K562 (cell line): Measurements from ENCODE around the gene FOSL2. TPM values are rescaled to one million over a fixed set of nuclear protein-coding genes. Genes with fewer than 3 reads are reported as not detected.

Source experiments
- CBX8 ChIP-seq: fragments of 200-600 bp; sonication (generic); IDR thresholded peaks from 2 replicates; pipeline ENCODE4 v1.6.1; 2012; ENCODE audit warnings: borderline replicate concordance, mixed run types, low read depth, mild to moderate bottlenecking, moderate library complexity, mixed read lengths, low read length, control low read depth, inconsistent platforms; ENCODE audit not compliant: poor library complexity, severe bottlenecking; ENCODE audit errors: extremely low read depth
- CEBPG ChIP-seq, 3 experiments: fragments of 200-800 bp in 1 of 3; sonication (Bioruptor generic) in 1 of 3; sonication (generic) in 1 of 3; formaldehyde crosslinking in 1 of 3; IDR thresholded peaks in 2 of 3; conservative IDR thresholded peaks in 1 of 3; 2 replicates each; pipeline versions ENCODE4 v1.6.1 to v1.8.0; 2016 to 2022; ENCODE audit warnings: missing compliant biosample characterization in 2 of 3, missing genetic modification characterization in 2 of 3, mild to moderate bottlenecking in 1 of 3, missing genetic modification reagents in 1 of 3
- ESRRB ChIP-seq: fragments of 250-450 bp; sonication (Bioruptor Pico); IDR thresholded peaks from 2 replicates; pipeline ENCODE4 v1.5.0; 2020; ENCODE audit warnings: mild to moderate bottlenecking, moderate library complexity, borderline replicate concordance
- FOXA3 ChIP-seq, 2 experiments: fragments of 450-650 bp in 1 of 2; sonication (generic) in 1 of 2; formaldehyde crosslinking; IDR thresholded peaks in 1 of 2; conservative IDR thresholded peaks in 1 of 2; 2 replicates each; pipeline versions ENCODE4 v1.4.0 to v1.8.0; 2020 to 2022; ENCODE audit warnings: mild to moderate bottlenecking in 2 of 2, missing genetic modification reagents in 1 of 2
- HDAC2 ChIP-seq: fragments of 450-650 bp; IDR thresholded peaks from 2 replicates; pipeline ENCODE4 v1.6.1; 2016; ENCODE audit warnings: mild to moderate bottlenecking
- HNRNPL ChIP-seq: fragments of 200-400 bp; formaldehyde crosslinking; IDR thresholded peaks from 2 replicates; pipeline ENCODE4 v1.6.1; 2017; ENCODE audit warnings: low read depth, mild to moderate bottlenecking, low read length
- NR2C2 ChIP-seq, 2 experiments: fragments of 200-800 bp in 1 of 2; sonication (Bioruptor generic) in 1 of 2; sonication (generic) in 1 of 2; formaldehyde crosslinking in 1 of 2; IDR thresholded peaks; 2 replicates each; pipeline versions ENCODE4 v1.6.1 to v1.8.0; 2016 to 2022; ENCODE audit warnings: mild to moderate bottlenecking in 1 of 2, missing compliant biosample characterization in 1 of 2, missing genetic modification characterization in 1 of 2, missing genetic modification reagents in 1 of 2
- PCBP2 ChIP-seq: fragments of 200-400 bp; formaldehyde crosslinking; IDR thresholded peaks from 2 replicates; pipeline ENCODE4 v1.6.1; 2018; ENCODE audit warnings: low read length, low read depth, mild to moderate bottlenecking, moderate library complexity; ENCODE audit not compliant: poor library complexity, severe bottlenecking
- PML ChIP-seq: IDR thresholded peaks from 2 replicates; pipeline ENCODE4 v1.6.1; 2012; ENCODE audit warnings: low read length, inconsistent platforms
- POLR2B ChIP-seq: fragments of 450-650 bp; IDR thresholded peaks from 2 replicates; pipeline ENCODE4 v1.6.1; 2018; ENCODE audit warnings: low read depth; ENCODE audit not compliant: partially characterized antibody
- PRMT5 ChIP-seq: sonication (generic); formaldehyde crosslinking; IDR thresholded peaks from 2 replicates; pipeline ENCODE4 v1.5.0; 2020; ENCODE audit warnings: missing genetic modification reagents
- RBM17 ChIP-seq: fragments of 200-400 bp; formaldehyde crosslinking; IDR thresholded peaks from 2 replicates; pipeline ENCODE4 v1.6.1; 2017; ENCODE audit warnings: low read depth, mild to moderate bottlenecking, low read length, borderline replicate concordance
- SMC3 ChIP-seq: conservative IDR thresholded peaks from 2 replicates; pipeline ENCODE4 v1.6.1; 2011; ENCODE audit warnings: low read depth, low read length, improper control_type of control experiment; ENCODE audit not compliant: insufficient read depth
- TAF15 ChIP-seq: fragments of 200-400 bp; formaldehyde crosslinking; IDR thresholded peaks from 2 replicates; pipeline ENCODE4 v1.6.1; 2017; ENCODE audit warnings: mild to moderate bottlenecking, low read depth, low read length, moderate library complexity
- TOE1 ChIP-seq, 2 experiments: fragments of 450-650 bp in 1 of 2; sonication (generic) in 1 of 2; formaldehyde crosslinking in 1 of 2; IDR thresholded peaks; 2 replicates each; pipeline versions ENCODE4 v1.7.1 to v1.8.0; 2016 to 2022; ENCODE audit warnings: borderline replicate concordance in 2 of 2, mild to moderate bottlenecking in 2 of 2, antibody characterized with exemption in 1 of 2, inconsistent platforms in 1 of 2, low read depth in 1 of 2, missing genetic modification reagents in 1 of 2, moderate library complexity in 1 of 2
- ZNF212 ChIP-seq: fragments of 450-650 bp; formaldehyde crosslinking; IDR thresholded peaks from 2 replicates; pipeline ENCODE4 v1.4.0; 2020; ENCODE audit warnings: mild to moderate bottlenecking
- ZNF507 ChIP-seq: conservative IDR thresholded peaks from 2 replicates; pipeline ENCODE4 v1.6.1; 2017; ENCODE audit warnings: missing genetic modification characterization, missing compliant biosample characterization
- ZNF77 ChIP-seq: fragments of 250-450 bp; sonication (Bioruptor Pico); IDR thresholded peaks from 2 replicates; pipeline ENCODE4 v1.5.0; 2020
- polyA plus RNA-seq, 8 experiments: library from polyadenylated mRNA; depleted of rRNA in 4 of 8; stranded (reverse) in 5 of 8; unstranded in 3 of 8; fragments of >200 nt; fragmentation: Nextera tagmentation in 2 of 8; fragmentation: Illumina TruSeq in 1 of 8; extraction: Ambion mirVana in 2 of 8; extraction: Trizol in 1 of 8; gene quantifications; 2 replicates each; pipeline versions ENCODE4 v1.2.1 to v1.2.3, GENCODE V29; 2011 to 2014; ENCODE audit warnings: inconsistent platforms in 1 of 8, missing spikeins in 1 of 8
- total RNA-seq, 7 experiments: library from RNA; depleted of rRNA in 6 of 7; stranded (reverse); fragments of >200 nt in 6 of 7; fragmentation: Illumina TruSeq in 2 of 7; extraction: Trizol in 2 of 7; gene quantifications; 2 replicates each; pipeline versions ENCODE4 v1.2.1 to v1.2.3, GENCODE V29; 2011 to 2021; ENCODE audit warnings: low replicate concordance in 1 of 7
- TF ChIP-seq, protein P1 (sequence below), 2 experiments: IDR thresholded peaks; 2 replicates each; pipeline ENCODE4 v1.6.1; 2012; ENCODE audit warnings: improper control_type of control experiment in 2 of 2, low read depth in 2 of 2, low read length in 2 of 2, borderline replicate concordance in 1 of 2
- TF ChIP-seq, protein P2 (sequence below): sonication (generic); formaldehyde crosslinking; IDR thresholded peaks from 2 replicates; pipeline ENCODE4 v1.8.1; 2023; ENCODE audit warnings: mild to moderate bottlenecking, missing genetic modification reagents
- TF ChIP-seq, protein P3 (sequence below): fragments of 250-450 bp; sonication (Bioruptor Pico); IDR thresholded peaks from 2 replicates; pipeline ENCODE4 v1.6.1; 2021; ENCODE audit warnings: mild to moderate bottlenecking

The FOSL2 gene
- total and polyA plus RNA-seq, 9 of the 15 experiments (the other 6 are each of a cell fraction or from before 2014, with no cell fraction given), result 0.04 to 2.9 (median 0.80) TPM

DNA sequence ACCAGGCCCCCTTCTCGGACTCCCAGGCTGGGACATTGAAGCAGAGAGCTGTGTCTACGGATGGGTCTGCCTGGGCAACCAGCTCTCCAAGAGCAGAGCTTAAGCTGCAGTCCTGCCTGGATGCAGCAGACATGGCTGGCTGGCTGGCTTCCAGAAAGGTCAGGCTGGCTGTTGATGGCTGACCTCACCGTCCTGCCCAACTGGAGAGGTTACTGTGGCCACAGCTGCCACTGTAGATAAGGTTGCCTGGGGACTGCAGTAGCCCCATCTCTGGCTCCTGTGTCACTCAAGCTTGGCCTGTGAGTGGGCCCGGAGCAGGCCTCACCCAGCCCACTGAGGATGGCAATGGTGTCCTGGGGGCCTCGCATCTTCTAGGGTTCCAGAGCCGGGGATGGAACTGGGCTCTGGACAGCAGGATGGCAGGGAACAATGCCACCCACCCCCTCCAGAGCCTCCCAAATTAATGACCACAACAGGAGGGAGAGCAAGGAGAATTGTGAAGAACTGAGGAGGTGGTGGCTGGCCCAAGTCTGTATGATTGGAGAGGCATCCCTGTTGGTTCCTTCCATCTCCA lies 37.0 kb upstream of the FOSL2 start (continued):
- TF ChIP-seq PCBP2 (no peak), ESRRB (CRISPR knock-in tag) (no peak), PRMT5 (CRISPR knock-in tag) (no peak), NR2C2 (CRISPR knock-in tag; IDR thresholded peaks at IDR 0.05) (peak; percentile 91), NR2C2 (tag; IDR thresholded peaks at IDR 0.05) (peak; percentile 95), HDAC2 (peak; percentile 91; the same call in 1 of the 2 replicates), HNRNPL (no peak), POLR2B (no peak), FOXA3 (CRISPR knock-in tag; conservative IDR thresholded peaks at IDR 0.05 in 1 of 2, IDR thresholded peaks at IDR 0.05 in 1 of 2) (no peak), CBX8 (no peak), TAF15 (no peak), PML (peak; percentile 93), ZNF77 (no peak), RBM17 (no peak), TOE1 (IDR thresholded peaks at IDR 0.05; ENCODE audit: borderline replicate concordance) (peak; percentile 61; the same call in 1 of the 2 replicates), TOE1 (CRISPR knock-in tag; IDR thresholded peaks at IDR 0.05; ENCODE audit: borderline replicate concordance, low read depth) (peak; percentile 9; the same call in 1 of the 2 replicates), CEBPG (CRISPR knock-in tag; IDR thresholded peaks at IDR 0.05) (no peak), CEBPG (tag; conservative IDR thresholded peaks at IDR 0.05 in 1 of 2, IDR thresholded peaks at IDR 0.05 in 1 of 2) (no peak), SMC3 (no peak), ZNF507 (tag) (no peak), ZNF212 (0 out of 2 replicates have a peak, but pooled peaks have one; percentile 23)
- TF ChIP-seq, protein P1, sequence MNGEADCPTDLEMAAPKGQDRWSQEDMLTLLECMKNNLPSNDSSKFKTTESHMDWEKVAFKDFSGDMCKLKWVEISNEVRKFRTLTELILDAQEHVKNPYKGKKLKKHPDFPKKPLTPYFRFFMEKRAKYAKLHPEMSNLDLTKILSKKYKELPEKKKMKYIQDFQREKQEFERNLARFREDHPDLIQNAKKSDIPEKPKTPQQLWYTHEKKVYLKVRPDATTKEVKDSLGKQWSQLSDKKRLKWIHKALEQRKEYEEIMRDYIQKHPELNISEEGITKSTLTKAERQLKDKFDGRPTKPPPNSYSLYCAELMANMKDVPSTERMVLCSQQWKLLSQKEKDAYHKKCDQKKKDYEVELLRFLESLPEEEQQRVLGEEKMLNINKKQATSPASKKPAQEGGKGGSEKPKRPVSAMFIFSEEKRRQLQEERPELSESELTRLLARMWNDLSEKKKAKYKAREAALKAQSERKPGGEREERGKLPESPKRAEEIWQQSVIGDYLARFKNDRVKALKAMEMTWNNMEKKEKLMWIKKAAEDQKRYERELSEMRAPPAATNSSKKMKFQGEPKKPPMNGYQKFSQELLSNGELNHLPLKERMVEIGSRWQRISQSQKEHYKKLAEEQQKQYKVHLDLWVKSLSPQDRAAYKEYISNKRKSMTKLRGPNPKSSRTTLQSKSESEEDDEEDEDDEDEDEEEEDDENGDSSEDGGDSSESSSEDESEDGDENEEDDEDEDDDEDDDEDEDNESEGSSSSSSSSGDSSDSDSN (IDR thresholded peaks at IDR 0.05; ENCODE audit: borderline replicate concordance in 1 of 2, low read depth in 2 of 2, low read length in 2 of 2), result 0 out of 4 replicates have a peak, but pooled peaks of 1 of the 2 experiments have one; percentile 50
- TF ChIP-seq, protein P2, sequence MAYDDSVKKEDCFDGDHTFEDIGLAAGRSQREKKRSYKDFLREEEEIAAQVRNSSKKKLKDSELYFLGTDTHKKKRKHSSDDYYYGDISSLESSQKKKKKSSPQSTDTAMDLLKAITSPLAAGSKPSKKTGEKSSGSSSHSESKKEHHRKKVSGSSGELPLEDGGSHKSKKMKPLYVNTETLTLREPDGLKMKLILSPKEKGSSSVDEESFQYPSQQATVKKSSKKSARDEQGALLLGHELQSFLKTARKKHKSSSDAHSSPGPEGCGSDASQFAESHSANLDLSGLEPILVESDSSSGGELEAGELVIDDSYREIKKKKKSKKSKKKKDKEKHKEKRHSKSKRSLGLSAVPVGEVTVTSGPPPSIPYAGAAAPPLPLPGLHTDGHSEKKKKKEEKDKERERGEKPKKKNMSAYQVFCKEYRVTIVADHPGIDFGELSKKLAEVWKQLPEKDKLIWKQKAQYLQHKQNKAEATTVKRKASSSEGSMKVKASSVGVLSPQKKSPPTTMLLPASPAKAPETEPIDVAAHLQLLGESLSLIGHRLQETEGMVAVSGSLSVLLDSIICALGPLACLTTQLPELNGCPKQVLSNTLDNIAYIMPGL, result no peak
- TF ChIP-seq, protein P3, sequence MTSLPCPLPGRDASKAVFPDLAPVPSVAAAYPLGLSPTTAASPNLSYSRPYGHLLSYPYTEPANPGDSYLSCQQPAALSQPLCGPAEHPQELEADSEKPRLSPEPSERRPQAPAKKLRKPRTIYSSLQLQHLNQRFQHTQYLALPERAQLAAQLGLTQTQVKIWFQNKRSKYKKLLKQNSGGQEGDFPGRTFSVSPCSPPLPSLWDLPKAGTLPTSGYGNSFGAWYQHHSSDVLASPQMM, result no peak
